CD4-positive, alpha-beta T cell treated with Interleukin-15 for 1 hour (primary cell): ENCODE measurements around the gene AFDN.

Source experiments
- DNase-seq: peaks from one replicate; pipeline ENCODE4 v3.0.0-alpha.2; 2020

The AFDN gene, protein sequence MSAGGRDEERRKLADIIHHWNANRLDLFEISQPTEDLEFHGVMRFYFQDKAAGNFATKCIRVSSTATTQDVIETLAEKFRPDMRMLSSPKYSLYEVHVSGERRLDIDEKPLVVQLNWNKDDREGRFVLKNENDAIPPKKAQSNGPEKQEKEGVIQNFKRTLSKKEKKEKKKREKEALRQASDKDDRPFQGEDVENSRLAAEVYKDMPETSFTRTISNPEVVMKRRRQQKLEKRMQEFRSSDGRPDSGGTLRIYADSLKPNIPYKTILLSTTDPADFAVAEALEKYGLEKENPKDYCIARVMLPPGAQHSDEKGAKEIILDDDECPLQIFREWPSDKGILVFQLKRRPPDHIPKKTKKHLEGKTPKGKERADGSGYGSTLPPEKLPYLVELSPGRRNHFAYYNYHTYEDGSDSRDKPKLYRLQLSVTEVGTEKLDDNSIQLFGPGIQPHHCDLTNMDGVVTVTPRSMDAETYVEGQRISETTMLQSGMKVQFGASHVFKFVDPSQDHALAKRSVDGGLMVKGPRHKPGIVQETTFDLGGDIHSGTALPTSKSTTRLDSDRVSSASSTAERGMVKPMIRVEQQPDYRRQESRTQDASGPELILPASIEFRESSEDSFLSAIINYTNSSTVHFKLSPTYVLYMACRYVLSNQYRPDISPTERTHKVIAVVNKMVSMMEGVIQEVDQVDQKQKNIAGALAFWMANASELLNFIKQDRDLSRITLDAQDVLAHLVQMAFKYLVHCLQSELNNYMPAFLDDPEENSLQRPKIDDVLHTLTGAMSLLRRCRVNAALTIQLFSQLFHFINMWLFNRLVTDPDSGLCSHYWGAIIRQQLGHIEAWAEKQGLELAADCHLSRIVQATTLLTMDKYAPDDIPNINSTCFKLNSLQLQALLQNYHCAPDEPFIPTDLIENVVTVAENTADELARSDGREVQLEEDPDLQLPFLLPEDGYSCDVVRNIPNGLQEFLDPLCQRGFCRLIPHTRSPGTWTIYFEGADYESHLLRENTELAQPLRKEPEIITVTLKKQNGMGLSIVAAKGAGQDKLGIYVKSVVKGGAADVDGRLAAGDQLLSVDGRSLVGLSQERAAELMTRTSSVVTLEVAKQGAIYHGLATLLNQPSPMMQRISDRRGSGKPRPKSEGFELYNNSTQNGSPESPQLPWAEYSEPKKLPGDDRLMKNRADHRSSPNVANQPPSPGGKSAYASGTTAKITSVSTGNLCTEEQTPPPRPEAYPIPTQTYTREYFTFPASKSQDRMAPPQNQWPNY (N-terminal part only)

DNA sequence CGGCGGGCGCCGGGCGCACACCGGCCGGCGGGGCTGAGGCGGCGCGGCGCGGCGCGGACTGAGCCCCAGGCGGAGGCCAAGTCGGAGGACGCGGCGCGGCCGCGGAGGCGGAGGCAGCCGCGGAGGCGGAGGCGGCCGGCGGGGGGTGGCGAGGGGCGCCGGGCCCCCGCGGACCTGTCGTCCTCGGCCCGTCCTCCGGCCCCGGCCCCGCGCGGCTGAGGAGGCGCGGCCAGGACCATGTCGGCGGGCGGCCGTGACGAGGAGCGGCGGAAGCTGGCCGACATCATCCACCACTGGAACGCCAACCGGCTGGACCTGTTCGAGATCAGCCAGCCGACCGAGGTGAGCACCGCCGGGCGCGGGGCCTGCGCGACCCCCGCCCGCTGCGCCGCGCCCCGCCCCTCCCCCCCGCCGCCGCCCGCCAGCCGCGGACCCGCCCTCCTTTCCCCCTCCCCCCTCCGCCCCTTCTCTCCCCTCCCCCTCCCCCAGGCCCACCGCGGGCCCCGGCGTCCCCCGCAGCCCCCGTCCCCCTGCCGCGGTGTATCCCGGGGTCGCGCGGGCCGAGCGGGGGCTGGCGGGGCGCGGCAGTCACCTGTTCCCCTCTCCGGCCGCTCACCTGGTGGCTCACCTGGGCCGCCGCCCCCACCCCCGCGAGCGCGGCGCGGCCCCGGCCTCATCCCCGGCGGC is at the start of gene AFDN:
TSS of gene AFDN (plus strand) at position 16 of the 687 bp plus-strand sequence. CDS start at position 238, 222 bp downstream.
- no peak for DNase-seq

DNA sequence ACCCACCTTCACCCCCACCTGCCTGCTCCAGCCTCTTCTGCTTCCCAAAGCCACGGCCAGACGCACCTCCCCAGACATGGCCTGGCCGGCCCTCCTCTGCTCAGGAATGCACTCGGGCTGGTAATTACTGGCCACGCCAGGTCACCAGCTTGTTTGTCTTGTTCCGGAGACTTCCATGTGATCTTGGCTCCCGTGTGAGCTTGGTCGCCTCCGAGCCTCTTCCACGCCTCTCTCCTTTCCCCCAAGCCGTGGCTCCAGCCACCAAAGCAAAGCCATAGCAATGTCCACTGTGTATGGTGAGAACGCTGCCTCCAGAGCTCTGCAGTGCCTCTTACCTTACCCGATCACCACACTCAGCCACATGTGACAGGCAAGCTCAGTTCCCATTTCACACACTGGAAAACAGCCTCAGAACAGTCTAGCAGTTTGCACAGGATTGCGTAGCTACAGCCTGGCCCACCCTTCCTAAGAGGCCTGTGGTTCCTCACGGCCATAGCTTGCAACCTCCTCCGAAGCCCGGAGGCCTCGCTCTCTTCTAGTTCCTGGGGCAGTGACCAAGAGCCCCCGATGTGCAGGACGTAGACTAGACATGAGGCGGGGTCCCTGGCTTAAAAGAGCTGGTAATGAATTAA is 48.1 kb upstream of the AFDN start:
- no peak for DNase-seq

DNA sequence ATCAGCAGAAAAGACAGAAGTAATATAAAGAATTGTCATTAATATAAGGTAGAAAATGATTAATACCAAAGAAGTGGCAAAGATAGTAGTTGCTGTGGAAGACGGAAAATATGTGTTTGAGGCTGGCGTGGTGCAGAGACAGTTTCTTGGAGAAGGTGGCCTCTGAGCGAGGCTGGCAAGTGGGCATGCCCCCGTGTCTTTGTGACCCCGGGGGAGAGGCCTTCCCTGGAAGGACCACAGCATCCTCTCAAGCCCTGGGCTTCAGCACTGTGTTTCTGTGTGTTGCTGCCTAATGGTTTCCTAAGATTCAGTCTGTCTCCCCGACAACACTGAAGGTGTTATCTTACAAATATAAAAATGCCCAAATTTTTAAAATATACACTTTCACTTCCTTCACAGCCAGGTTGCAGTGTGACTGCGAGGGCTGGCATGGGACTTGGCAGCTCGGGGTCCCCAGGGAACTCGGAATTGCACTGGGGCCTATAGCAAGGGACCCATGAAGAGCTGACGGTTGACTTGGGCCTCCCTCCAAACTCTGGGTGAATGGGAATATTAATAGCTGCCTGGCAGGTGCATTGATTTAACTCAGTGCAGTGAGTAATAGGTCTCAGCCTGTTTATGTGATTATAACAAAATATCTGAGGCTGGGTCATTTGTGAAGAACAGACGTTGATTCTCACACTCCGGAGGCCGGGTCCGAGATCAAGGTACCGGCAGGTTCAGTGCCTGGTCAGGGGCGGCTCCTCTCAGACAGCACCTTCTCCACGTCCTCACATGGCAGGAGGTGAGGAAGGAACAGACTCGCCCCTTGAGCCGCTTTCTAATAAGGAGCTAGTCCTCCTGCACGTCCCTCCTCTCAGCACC is 47.4 kb upstream of the AFDN start:
- DNase-seq: no peak

DNA sequence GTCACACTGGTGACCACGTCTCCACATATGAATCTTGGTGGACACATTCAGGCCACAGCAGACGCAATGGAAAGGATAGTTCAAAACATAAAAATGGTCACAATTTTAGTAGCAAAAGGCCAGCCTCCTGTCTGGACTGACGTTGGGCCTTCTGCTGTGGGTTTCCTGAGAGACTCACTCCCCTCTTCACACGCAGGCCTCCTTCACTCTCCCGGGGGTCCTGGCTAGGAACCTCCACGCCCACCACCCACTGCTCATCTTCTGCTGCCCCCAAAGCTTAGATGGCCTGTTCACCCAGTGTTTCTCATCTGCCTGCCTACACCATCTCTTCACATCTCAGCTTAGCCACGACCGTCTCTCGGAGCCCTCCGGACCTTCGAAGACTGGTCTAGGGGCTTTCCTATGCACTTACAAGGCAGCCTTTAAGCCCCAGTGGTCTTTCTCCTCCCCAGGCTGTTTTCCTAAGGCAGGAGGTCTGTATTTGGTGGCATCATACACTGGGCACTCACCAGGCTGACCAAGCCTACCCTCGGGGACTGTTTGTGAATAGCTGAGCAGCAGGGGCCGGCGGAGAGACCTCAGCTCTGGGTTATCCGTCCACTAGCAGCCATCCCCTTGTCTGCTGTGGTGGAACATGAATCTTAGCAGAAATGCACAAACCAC is 46.6 kb upstream of the AFDN start:
- DNase-seq: no peak

DNA sequence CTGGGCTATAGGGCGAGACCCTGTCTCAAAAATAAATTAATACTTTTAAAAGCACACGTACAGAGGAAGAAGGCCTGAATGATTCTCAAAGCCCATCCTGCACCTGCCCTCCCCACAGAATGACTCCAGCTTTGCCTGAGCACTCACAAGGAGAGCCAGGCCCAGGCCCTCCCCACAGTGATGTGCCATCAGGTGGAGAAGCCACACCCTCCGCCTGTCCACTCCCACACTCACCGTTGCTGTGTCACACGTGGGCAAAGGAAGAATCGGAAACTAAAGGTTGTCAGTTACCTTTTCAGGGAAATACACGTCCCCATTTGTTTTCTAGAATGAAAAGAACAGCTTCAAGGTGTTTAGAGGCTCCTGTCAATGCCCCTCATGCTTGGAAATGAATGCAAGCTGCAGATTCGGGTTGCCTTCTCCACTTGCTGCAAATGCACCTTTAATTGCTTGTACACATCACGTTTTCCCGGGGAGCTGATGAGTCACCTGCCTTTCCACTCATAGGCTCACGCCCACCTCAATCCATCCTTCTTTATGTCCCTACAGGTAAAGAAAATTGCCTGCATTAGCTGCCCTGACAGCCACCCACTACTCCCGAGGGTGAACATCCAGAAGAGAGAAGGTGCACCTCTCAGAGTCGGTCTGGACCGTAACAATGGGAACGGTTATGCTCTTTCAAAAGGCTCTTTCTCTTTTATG is 45.5 kb upstream of the AFDN start:
- DNase-seq: no peak

DNA sequence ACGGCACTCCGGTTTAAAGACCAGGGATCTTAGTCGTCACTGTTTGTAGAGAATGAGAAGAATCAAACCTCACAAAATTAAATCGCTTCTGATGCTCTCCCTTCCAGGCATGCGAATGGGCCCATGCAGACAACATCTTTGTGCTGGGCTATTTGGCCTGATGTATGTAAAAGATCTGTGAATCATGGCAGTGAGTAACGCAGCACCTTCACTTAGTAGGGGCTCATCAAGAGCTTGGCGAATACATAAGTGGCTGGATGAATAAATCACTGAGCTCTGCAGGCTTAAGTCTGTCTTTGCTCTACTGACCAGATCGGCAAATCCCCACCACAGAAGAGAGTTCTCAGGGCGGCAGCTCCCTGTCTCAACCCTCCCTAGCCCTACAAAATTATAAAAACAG is 44.8 kb upstream of the AFDN start:
- no peak for DNase-seq

DNA sequence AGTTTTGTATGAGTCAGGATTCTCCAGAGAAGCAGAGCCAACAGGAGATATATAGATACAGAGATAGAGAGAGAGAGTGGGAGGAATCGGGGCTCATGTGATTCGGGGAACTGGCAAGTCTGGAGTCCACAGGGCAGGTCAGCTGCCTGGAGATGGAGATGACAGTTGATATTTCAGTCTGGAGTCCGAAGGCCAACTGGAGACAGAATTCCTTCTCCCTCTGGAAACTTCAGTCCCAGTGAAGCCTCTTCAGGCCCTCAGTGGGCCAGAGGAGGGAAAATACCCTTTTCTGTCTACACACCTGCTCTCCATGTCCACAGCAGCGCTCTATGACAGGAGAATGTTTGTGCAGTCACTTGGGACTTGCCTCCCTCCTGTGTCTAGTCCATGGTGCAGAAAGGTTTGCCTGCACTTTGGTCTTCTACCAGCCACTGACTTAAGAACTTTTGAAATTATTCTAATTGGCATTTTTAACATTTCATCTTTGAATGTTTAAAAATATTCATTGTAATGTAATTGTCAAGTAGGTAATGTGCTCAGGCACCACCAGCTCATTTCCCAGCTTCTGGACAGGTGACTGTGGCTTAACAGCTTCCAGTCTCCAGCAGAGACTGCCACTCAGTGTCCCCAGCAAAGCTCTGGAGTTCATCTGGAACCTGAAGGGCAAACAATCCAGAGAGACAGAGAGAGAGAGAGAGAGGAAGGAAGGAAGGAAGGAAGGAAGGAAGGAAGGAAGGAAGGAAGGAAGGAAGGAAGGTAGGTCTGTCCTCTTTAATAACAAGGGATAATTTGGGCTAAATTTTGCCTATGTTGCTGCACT is 43.8 kb upstream of the AFDN start:
- no peak for DNase-seq

DNA sequence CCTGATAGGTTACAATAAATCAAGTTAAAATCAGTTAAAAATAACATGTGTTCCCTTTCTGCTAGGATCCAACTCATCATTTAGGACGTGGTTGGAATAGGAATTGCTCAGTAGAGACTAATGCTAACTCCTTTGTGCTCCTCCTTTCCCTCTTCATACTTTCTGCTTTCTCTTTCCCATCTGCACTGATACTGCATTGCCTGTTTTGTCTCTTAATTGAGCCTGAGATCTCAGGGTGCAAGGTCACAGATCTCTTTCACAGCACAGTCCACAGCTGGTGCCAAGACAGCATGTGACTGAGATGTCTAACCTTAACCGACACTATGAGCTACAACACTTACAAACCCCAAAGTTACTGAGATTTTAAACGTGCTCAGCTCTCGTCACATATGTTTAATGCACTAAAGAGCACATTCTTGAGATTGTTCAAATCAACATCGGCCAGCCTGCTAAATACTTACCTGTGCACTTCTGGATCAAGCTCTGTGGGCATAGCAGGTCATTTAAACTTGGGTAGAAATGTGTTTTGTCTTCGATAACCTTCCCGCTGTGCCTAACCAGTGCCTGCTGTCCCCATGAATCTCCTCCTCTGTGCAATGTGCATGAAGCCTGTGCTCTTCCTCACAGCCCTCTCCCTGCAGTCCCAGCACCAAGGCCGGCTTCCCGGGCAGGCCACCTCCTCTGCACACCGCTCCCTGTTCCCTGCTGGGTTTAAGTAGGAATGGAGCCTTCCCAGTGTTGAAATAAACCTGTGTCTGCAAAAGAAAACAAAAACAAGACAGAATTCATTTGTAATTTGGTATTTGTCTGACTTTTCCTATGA is 39.6 kb upstream of the AFDN start:
- DNase-seq: no peak

DNA sequence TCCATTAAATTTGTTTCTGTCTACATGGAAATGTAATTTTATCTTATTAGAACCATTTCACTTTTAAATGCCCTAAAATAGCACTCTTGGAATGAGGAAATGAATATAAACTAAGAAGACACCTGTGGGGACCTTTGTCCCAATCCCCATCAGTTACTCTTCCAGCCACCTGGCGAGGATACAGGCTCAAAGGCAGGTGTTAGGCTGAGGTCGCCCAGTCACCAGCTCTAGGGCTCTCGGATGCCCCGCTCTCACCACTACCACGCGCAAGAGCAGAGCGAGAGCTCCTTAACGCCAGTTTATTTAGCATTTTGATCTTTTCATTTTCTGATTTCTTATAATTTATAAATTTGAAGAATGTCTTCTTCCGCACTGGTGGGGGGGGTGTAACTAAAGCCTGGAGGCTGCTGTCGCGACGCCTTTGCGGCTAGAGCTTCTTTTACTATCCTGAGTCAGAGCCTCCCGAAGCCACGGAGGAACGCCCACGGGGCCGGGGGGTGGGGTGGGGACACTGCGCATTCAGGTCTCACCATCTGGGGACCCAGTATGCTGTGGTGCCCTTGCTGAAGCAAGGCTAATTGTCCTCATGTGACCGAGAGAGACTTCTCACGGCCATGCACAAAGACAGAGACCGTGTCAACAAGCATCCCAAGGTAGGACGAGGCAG is 38.7 kb upstream of the AFDN start:
- DNase-seq: no peak

DNA sequence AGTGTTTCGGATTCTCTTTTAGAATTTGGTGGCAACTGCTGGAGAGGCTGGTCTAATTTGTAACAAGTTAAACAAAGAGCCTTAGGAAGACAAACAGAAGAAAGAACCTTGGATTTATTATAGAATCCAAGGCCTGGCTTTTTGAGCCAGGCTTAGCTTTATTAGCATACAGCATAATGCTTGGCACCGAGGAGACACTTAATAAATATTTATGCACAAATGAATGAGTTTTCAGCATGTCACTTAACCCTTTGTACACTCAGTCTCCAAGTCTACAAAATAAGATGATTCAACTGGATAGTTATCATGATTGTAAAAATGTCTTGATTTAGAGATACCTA is 38.2 kb upstream of the AFDN start:
- DNase-seq: no peak

DNA sequence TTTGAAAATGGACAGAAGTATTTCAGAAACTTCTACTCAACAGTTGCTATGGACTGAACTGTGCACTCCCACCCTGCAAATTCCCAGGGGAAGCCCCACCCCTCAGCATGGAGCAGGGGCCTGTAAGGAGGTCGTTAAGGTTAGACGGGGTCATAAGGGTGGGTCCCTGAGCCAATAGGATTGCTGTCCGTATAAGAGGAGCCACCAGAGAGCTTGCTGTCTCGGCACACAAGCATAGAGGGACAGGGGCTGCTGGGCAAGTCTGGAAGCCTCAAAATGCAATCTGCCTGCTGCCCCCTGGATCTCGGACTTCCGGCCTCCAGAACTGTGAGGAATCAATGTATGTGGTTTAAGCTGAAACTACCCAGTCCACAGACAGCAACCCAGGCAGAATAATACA is 37.4 kb upstream of the AFDN start:
- no peak for DNase-seq

DNA sequence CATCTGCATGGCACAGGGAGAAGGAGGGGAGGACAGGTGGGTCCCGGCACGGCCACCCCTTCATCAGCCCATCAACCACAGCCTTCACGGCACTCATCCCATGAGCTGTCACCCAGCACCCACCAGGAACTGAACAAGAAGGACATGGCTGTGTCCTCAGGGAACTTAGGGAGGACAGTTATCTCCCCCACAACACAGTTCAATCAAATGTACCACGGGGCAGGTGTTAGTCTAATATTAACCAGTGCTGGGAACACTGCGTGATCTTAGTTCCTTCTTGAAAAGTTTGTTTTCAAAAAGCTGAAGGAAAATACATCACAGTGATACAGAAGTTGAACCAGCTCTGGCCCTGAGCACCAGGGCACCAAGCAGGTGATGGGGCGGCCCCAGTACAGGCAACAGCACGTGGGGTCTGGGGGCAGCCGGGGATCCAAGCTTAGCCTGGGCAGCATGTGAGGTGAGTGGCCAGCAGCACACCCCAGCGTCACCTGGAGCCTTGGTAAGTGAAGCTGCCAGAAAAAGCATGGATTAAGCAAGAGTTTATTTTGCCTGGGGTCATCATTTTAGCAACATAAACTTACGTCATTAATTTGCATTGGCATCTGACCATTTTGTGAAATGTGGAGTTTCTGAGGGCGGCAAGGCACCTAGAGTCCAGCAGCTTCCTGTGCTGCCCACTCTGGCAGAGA is 35.5 kb upstream of the AFDN start:
- DNase-seq: no peak

DNA sequence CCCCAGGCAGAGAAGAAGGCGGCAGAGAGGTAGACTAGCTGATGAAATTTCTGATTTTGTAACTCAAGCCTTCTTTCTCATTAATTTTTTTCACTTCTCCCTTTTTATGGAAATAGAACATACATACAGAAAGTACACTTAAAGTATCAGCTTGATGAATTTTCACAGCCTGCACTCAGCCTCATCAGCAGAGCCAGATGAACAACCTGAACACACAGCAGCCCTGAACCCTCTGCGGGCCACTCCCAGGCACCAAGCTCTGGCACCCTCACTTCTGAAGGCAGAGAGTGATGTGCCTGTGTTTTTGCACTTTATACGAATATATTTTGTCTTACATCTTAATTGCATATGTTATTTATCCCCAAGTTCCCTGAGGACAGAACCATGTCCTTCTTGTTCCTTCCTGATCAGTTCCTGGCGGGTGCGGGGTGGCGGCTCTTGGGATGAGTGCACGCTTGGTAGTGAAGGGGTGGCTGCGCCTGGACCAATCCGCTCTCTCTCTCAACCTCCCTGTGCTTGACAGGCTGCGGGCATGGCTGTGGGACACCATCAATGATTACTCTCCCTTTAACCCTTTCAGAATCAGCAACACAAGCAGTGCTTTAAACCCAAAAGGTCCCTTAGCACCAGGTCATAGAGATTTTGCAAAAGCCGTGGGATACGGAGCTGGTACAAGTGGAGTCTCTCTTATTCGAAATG is 34.8 kb upstream of the AFDN start:
- DNase-seq: no peak

DNA sequence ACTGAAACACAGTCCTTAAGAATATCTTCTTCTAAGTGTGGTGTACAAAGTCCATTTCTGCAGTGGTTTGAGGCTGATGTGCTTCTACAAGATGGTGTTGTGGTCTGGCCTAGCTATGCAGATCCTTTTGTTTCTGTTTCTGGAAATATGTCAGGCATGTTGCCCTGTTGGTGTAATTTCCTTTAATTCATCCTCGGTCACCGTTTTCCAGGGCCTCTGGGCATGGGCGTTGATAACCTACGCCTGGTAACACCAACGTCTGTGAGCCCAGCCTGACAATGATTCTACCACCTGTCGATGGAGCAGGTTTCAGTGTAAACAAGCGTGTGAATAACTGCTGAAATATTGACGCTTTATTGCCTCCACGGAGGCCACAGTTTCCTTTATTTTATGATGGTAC is 33.3 kb upstream of the AFDN start:
- DNase-seq: no peak

DNA sequence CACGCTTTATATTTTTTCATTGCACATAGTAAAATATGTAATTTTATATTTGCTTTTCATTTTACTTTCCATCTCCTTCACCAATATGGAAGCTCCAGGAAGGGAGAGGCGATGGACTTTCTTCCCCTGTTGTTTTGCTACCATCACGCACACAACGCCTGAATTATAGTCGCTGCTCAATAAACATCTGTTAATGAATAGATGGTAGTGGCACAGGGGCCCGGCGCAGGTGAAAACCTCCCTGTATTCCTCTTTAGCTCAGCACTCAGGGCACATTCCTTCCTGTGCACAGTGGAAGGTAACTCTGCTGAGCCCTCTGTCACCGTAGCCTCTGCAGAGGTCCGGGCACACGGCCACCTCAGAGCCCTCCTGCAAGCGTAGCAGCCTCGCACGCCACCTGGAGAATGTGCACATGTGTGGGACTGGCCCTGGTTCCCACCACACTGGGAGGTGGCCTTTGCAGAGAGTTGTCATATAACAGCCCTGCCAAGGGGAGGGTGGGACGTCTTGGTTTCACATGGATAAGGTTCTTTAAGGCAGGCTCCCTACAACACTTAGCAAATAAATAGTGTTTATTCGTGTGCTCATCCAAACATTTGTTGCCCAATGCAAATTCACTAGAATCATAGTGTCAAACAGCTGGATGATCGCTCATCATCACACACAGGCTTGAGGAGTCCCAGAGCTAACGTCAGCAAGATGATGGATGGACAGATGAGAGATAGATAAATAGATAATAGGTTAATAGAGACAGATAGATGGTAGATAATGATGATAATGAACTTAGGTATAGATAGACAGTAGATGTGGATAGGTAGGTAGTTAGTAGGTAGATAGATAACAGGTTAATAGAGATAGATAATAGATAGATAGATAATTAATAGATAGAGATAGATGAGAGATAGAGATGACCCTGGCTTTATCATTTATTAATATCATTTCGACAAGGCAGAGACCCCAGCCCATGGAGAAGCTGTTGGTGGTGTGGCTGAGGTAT is 32.3 kb upstream of the AFDN start:
- no peak for DNase-seq
